GM13977 (cell line): Measurements from ENCODE around the gene DEFB128.
"Not testable (repeated sequence)": the region's sequence is repeated elsewhere in the genome, so short reads cannot be mapped to it uniquely, and the experiment has no call there.

Experiments
- DNase-seq: peaks from one replicate; pipeline ENCODE4 v3.0.0; 2012; ENCODE audit warnings: low spot score
- CTCF ChIP-seq: IDR thresholded peaks from 2 replicates; pipeline ENCODE4 v1.5.1; 2012; ENCODE audit warnings: mild to moderate bottlenecking, control low read depth; ENCODE audit not compliant: insufficient read depth; ENCODE audit errors: extremely low read depth, missing control alignments
- in situ Hi-C: fragments of 300-500 bp; cut with MboI; formaldehyde crosslinking; loops from one replicate; pipeline ENCODE4 v1.12.0; 2022; ENCODE audit warnings: low sequenced_read_pairs, low pct_unique_long_range_greater_than_20kb, mixed read lengths, inconsistent platforms; ENCODE audit not compliant: unreplicated experiment

Gene DEFB128

GRCh38 chr20:189611-190010, at the start of gene DEFB128:
DEFB128 (minus strand) TSS chr20:189711; CDS start chr20:189623, 88 bp downstream.
- DNase-seq: no peak
- TF ChIP-seq CTCF: no peak
- in situ Hi-C loops: no loop called here

- in situ Hi-C loops: no loop called here
- TF ChIP-seq CTCF: no peak
- no peak for DNase-seq
Measured at GRCh38 chr20:237929-238328, 48.4 kb upstream of the DEFB128 start.

- TF ChIP-seq CTCF: no peak
- in situ Hi-C loops: no loop called here
- DNase-seq: no peak
Measured at GRCh38 chr20:237489-237888, 48.0 kb upstream of the DEFB128 start.

GRCh38 chr20:235891-236290, 46.4 kb upstream of the DEFB128 start:
- no peak for DNase-seq
- in situ Hi-C loops: no loop called here
- no peak for TF ChIP-seq CTCF

GRCh38 chr20:227439-228105, 38.1 kb upstream of the DEFB128 start:
- TF ChIP-seq CTCF: no peak
- in situ Hi-C loops: loop anchor here (10.0 kb wide), 1 partner anchor 107 kb away; no protein-coding TSS in a partner anchor
- no peak for DNase-seq

GRCh38 chr20:226958-227357, 37.4 kb upstream of the DEFB128 start, which contains the start of gene DEFB129:
DEFB129 (plus strand) TSS chr20:227258; CDS start chr20:227289, 31 bp downstream.
- TF ChIP-seq CTCF: no peak
- in situ Hi-C loops: loop anchor here (10.0 kb wide), 1 partner anchor 108 kb away; no protein-coding TSS in a partner anchor
- no peak for DNase-seq

- DNase-seq: not testable (repeated sequence)
- in situ Hi-C loops: loop anchor here (10.0 kb wide), 1 partner anchor 109 kb away; no protein-coding TSS in a partner anchor
Measured at GRCh38 chr20:225879-226278, 36.4 kb upstream of the DEFB128 start.
